Esophagus muscularis mucosa (tissue), 4 donors: Measurements from ENCODE around the gene ACOXL.

ENCODE experiments used
- CTCF ChIP-seq, 3 experiments: fragments of 200-600 bp in 2 of 3; fragments of 450-650 bp in 1 of 3; sonication (generic) in 2 of 3; IDR thresholded peaks; one replicate each; pipeline ENCODE4 v1.5.1; 2017 to 2019; ENCODE audit warnings: antibody characterized with exemption in 3 of 3, mild to moderate bottlenecking in 2 of 3, moderate library complexity in 1 of 3
- EP300 ChIP-seq: sonication (generic); formaldehyde crosslinking; IDR thresholded peaks from one replicate; pipeline ENCODE4 v1.6.1; 2017; ENCODE audit warnings: antibody characterized with exemption
- POLR2A ChIP-seq: fragments of 450-650 bp; IDR thresholded peaks from one replicate; pipeline ENCODE4 v1.6.1; 2017; ENCODE audit warnings: antibody characterized with exemption, moderate library complexity, mild to moderate bottlenecking, low read depth
- POLR2AphosphoS5 ChIP-seq, 2 donors: sonication (generic); formaldehyde crosslinking; IDR thresholded peaks; one replicate each; pipeline ENCODE4 v1.6.1; 2017; ENCODE audit warnings: antibody characterized with exemption in 2 of 2

GRCh38 chr2:110746586-110747521 lies 14.5 kb downstream of the ACOXL start:
- no peak for TF ChIP-seq CTCF (IDR thresholded peaks at IDR 0.05)
- no peak for TF ChIP-seq EP300
- no peak for TF ChIP-seq POLR2A
- TF ChIP-seq POLR2AphosphoS5 (IDR thresholded peaks at IDR 0.05), result no peak
